ENCODE measurements around the gene STXBP1.
A peak's percentile ranks its signal among the peaks of the same experiment; 100 is the strongest.

The STXBP1 gene

DNA sequence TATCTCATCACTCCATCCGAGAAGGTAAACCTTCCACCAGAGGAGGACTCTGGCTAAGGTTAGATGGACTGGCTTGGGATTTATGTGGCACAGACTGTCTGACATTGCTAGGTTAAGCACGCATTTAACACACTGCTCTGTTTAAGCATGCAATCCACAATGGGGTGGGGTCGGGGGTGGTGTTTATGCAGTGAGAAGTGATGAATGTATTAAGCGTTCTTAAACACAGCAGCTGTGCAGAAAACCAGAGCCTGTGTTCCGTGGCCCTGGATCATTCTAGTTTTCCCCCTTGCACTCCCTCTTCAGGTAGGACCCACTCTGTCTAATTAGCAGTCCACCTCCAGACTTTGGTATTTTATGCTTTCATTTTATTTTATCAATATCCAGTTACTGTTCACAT, 46.4 kb downstream of the STXBP1 start:
- no peak for DNase-seq (ENCODE audit: low spot score)

DNA sequence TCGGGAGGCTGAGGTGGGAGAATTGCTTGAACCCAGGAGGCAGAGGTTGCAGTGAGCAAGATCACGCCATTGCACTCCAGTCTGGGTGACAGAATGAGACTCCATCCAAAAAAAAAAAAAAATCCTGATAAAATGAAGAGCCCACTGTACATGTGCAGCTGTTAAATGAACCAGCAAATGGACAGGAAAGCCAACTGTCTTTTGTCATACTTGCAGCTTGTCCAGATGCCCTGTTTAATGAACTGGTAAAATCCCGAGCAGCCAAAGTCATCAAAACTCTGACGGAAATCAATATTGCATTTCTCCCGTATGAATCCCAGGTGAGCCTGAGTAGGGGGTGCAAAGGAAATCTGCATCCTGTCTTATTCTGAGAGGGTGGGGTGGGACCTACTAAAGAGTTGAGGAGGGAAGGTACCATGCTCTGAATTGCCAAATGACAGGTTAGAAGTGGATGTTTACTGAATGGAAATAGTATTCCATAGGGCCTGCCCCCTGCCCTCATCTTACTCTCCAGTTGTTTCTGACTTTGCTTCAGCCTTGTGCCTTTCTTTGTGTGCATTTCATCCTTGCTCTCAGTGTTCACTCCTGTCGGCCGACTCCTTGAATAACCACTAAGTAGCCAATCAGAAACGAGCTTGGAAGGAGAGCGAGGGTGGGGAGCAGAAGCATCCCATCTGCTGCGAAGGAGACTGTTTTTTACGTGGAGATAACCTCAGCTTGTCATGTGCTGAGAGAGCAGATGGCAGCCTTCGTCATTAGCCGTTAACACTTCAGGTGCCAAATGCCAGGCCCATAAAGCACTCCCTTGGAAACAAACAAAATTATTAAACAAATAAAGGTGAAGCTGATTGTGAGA, 49.0 kb downstream of the STXBP1 start:
- no peak for DNase-seq (ENCODE audit: low spot score)

DNA sequence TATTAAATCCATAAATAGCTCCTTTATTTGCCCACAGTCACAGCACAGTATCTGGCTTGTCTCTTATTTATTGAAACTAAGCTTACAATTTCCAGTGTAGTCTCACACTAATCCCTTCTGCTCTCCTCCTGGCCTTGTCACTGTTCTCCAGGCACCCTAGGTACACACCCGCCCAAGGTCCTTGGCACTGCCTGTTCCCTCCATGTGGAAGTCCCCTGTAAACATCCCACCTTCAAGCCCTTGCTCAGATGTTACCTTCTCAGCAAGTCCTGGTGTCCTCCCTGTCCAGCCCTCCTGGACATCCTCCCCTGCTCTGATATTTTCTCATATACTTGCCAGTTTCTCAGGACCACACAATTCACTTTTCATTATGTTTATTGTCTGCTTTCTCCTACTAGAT, 50.5 kb downstream of the STXBP1 start:
- no peak for DNase-seq (ENCODE audit: low spot score)

DNA sequence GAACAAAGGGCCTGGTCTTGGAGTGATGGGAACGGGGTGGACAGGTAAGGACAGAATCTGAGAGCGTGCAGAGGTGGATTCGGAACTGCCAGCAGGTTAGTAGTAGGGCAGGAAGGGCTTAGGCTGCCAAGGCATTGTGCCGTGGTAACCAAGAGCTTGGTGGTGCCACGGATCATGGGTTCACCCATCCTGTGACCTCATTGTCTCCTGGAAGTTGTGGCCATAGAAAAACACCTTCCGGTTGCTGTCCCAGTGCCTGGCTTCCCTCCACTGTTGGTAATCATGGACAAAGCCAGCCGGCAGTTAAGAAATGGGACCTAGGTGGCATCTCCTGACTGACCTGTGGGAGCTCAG, 52.2 kb downstream of the STXBP1 start:
- DNase-seq (ENCODE audit: low spot score) = no peak

DNA sequence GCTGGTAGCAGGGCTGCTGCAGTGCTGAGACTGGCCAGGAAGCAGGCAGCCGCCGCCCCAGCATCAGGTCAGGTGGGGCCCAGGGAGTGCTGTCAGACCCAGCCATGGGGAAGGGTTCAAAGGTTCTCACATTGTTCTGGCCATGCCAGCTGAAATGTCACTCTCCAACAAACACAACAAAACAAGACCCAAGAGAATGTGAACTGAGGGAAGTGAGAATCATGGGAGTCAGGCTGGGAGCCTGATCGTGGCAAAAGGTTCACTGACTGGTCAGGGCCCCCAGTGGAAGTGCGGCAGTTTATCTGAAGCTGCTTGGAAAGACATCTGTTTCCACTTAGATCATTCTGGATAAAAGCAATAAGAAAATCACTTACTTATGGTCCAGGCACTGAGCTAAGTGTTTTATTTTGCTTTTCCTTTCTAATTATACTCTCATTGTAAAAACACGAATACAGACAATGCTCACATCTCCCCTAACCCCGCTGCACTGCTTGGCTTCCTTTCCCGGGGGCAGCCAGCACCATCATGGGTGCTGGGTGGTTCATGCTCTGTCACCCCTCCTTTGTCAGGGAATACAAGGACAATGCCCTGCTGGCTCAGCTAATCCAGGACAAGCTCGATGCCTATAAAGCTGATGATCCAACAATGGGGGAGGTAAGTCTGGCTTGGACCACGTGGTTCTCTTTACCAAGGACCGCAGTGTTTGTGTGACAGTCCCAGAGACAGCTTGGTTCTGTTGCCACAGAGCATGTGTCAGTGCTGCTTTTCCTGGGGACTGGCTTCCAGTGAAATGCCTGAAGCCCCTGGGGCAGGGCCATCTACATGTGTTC, 52.8 kb downstream of the STXBP1 start:
- DNase-seq (ENCODE audit: low spot score) = peak; percentile 64

DNA sequence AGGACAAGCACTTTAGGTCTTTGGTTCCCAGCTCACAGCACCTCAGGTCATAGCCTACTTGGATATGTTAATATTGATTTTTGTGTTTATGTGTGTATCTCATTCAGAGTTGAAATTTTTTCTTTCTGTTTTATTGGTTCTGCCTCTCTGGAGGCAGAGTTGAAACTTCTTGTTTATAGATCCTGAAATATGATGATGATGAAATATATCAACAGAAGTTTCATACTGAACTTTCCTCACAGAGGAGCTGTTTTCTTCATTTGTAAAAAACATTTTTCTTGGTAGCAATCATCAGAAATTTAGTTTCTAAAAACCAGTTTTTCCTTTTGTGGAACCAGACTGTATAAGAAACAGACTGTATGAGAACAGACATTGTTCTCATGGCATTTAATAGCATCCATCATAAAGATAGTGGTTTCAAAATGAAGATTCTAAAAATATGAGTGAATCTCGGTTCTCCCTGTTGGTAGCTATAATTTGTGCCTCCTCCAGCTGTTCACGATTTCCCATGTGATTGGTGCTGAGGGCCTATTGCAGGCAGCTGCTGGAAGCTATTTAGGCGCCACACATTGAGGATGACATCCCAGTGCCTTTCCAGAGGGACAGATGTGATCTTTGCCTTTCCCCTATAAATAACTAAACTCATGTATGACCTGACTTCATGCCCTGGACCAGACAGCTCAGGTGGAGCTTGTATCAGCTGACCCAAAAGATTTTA, 55.2 kb downstream of the STXBP1 start:
- DNase-seq (ENCODE audit: low spot score) = no peak

DNA sequence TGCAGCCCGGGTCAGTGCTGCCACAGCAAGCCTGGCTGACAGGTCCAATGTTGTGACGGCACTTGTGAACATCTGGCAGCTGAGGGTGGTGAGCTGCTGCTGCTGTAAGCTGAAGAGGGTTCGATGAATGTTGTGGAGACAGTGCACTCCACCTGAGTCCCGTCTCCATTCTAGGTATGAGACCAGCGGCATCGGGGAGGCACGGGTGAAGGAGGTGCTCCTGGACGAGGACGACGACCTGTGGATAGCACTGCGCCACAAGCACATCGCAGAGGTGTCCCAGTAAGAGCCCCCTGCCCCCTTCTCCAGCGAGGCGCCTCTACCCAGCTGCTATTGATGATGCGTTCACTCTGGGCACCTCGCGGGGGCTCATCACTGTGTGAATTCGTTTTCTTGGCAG, 55.8 kb downstream of the STXBP1 start:
- DNase-seq (ENCODE audit: low spot score) = no peak

DNA sequence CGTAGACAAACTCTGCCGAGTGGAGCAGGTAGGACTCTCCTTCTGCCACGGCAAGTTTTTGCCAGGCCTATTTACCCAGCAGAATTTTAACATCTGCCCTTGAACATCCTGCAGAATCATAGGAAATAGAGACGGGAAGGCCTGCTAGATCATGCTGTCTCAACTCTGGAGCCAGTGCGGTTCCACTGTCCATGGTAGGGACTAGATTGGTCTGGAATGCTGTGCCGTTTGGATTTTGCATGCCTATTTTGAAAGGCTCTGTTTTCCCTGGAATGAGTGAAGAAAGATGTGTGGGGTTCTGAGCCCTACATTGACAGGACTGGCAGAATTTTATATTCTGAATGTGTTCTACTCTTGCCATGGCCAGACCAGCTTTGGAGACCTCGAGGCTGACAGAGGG, 61.2 kb downstream of the STXBP1 start:
- no peak for DNase-seq (ENCODE audit: low spot score)

DNA sequence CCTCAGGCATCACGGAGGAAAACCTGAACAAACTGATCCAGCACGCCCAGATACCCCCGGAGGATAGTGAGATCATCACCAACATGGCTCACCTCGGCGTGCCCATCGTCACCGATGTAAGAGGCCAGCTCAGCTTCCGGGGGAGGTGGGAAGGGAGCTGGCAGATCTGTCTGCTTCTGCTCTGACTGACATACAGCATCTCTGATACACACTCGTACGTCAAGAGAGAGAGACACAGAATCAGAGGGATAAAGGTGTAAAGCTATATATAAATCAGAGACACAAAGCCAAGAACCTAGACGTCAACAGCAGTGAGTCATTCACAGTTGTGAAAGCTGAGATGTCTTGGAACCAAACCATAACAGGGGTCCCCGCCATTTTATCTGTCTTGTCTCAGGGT, 64.6 kb downstream of the STXBP1 start:
- no peak for DNase-seq (ENCODE audit: low spot score)

DNA sequence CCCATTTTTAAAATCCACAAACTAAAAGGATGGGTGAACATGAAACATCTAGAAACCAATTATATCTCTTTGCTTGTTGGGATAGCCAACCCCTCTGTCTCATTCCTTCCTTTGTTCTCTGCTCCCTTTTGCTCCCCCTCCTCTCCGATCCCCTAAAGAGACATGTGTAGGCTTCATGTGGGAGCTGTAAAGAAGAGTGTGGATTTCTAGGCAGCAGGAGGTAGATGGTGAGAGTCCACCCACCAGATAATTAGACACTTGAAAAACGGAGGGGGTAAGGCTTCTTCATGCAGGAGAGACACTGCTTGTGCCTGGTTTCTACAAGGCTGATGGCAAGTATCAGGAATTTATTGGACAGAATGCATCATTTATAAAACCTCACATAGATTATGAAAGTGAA, 67.4 kb downstream of the STXBP1 start:
- DNase-seq (ENCODE audit: low spot score) = no peak

DNA sequence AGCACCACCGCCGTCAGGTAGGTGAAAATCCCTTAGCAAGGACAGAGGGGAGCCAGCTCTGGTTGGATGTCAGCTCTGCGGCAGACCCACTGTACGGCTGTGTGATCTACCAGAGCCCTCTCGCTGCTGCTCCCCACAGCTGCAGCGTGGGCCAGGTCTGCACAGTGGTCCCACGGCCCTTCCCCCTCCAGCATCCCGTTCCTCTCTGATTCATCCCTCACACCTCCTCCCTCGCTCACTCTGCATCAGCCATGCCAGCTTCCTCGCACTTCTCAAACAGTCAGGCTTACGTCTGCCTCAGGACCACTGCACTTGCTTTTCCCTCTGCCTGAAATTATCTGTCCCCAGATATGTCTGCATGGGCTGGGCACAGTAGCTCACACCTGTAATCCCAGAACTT, 68.1 kb downstream of the STXBP1 start:
- DNase-seq (ENCODE audit: low spot score) = no peak

DNA sequence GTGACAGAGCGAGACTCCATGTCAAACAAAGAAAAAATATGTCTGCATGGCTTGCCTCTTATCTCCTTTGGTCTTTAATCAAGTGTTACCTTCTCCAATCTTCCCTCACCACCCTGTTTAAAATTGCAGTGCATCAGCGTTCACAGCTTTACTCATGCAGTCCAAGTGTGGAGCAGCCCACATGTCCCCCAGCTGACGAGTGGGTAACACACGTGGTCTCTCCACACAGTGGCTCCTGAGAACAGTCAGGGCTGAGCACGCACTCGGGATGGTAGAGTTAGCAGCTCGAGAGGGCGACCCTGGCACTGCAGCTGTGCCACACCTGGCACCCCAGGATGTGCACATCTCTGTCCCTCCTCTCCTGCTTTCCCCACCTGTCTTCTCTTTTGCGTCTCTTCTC, 68.8 kb downstream of the STXBP1 start:
- DNase-seq (ENCODE audit: low spot score) = no peak

DNA sequence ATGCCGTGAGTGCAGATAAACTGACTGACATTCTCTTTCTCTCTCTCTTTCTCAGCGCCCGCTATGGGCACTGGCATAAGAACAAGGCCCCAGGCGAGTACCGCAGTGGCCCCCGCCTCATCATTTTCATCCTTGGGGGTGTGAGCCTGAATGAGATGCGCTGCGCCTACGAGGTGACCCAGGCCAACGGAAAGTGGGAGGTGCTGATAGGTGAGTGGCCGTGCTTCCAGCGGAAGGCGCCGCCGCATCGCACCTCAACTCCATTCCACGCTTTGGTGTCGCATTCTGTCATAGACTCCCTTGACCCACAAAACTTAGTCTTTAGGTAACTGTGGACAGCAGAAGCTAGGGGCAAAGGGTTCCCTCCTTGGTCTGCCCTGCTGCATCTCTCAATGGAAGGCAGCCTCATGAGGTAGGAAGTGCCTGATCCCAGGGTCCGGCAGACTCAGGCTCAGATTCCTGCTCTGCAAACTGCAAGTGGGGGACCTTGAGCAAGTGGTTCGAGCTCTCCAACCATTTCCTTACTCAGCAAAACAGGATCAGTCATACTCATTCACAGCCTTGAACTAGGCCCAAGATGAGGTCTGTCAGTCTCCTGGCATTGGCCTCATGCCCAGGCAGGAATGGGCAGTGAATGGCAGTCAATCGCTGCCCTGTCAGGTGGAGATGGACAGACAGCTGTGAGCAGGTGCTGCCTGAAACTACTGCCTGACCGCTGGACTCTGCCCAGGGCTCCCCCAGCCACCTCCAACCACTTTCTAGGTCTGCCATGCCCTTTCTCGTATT, 70.5 kb downstream of the STXBP1 start:
- DNase-seq (ENCODE audit: low spot score) = no peak

DNA sequence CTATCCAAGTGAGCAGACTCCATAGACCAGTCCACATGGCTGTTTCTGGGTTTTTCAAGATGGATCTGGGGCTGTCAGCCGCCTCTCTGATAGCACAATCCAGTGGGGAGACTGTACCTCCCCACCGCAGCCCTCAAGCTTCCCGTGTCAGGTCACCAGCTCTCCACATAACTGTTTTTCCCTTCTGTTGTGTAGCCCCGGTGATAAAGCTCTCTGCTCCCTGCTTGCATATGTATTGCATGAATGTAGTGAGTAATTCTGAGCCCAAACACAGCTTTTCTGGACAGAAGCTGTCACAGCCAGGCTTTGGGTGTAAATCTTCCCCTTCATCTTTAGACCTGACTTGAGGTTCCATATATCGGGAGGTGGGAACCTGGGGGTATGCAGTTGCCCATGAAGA, 71.6 kb downstream of the STXBP1 start:
- peak; percentile 74 for DNase-seq (ENCODE audit: low spot score)

DNA sequence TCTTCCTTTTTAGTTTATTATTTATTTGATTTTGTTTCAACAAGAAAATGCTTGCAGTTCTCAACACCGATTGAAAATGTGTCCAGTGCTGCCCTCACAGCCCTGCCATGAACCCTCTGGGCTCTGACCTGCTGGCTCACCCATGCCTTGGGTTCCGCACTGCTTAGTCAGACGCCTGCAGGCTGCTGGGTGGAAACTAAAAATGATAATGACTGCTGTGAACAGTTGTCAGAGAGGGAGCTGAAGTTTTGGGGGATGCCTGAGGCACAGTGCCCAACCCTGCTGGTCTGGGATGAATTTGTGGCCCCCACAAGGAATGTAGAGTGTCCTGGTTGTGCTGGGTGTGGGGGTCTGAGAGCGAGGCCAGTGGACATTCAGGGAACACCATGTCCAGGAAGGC, 72.5 kb downstream of the STXBP1 start:
- peak; percentile 82 for DNase-seq (ENCODE audit: low spot score)

DNA sequence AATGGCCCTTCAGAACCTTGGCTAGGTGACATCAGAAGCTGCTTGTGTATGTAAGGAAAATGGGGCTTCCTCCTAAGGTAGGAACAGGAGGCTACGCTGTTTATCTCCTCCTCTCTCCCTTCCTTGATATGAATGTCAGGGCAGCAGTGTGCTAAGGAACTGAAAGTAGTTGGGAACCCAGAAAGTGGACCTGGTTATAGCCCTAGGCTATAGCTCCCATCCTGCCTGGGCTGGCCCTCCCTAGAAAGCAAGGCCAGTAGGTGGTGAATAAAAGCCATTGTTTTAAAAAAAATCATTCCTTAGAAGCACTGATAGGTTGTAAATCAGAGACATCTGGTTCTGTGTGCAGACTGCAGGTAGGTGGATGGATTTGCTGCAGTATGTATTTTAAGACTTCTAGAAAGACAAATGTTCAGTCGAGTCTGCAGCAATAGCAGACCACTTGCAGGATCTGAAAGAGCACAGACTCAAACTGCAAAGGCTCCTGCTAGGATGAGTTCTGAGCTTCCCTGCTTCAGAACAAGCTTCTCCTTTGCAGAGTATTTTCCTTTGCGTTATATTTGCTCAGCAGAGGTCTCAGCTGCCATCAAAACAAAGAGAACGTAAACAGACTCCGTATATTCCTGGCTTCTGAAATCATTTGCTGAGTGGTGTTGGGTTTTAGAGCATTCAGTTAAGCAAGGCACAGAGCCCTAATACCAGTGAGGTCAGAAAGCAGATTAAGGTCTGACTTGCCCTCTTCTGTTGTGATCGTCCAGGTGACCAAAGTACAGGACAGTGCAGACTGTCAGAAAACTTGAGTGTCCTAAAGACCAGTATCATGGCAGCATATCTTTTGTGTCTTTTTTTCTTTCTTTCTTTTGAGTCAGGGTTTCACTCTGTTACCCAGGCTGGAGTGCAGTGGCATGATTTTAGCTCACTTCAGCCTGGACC, 74.7 kb downstream of the STXBP1 start:
- no peak for DNase-seq (ENCODE audit: low spot score)

DNA sequence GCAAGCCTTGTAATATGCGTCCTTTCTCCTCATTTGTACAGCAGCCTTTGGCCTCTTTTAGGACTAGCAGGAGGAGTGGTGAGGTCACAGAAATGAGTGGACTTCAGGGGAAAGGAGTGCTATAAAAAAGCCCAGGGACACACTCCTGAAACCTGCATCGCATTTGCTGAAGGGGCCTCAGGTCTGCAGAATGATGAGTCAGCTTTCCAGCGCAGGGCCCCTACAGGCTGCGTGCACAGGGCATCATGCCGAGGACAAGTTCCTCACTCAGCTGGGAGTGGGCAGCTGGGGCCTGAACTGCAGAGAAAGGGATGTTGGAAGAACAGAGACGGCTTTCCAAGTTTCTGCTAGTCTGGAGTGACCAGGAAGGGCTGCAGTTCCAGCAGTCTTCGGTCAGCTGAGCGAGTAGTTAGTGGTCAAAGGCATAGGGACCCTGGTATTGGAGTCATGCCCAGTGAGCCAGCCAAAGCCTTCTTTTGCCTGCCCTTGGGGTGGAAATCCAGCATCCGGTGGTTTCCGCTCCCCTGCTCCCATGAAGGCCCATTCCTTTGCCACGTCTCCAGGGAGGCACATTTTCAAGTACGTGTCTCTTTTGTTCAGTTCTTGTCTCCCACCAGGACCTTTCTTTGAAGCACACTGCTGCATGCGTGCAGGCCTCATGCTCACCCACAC, 77.4 kb downstream of the STXBP1 start:
- no peak for DNase-seq (ENCODE audit: low spot score)

DNA sequence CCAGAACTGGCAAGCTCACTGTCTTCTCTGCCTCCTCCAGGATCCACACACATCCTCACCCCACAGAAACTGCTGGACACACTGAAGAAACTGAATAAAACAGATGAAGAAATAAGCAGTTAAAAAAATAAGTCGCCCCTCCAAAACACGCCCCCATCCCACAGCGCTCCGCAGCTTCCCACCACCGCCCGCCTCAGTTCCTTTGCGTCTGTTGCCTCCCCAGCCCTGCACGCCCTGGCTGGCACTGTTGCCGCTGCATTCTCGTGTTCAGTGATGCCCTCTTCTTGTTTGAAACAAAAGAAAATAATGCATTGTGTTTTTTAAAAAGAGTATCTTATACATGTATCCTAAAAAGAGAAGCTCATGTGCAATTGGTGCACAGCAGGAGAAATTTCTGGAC, 78.7 kb downstream of the STXBP1 start:
- DNase-seq (ENCODE audit: low spot score) = no peak

DNA sequence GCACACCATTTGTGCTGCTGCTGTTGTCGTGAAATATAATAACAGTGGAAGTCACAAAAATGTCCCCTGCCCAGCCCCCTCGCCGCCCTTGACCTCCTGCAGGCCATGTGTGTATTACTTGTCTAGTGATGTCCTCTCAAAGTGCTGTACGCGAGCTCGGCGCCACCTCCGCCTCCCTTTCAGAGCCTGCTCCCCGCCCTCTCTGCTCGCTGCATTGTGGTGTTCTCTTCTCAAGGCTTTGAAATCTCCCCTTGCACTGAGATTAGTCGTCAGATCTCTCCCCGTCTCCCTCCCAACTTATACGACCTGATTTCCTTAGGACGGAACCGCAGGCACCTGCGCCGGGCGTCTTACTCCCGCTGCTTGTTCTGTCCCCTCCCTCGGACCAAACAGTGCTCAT, 80.0 kb downstream of the STXBP1 start:
- no peak for DNase-seq (ENCODE audit: low spot score)

DNA sequence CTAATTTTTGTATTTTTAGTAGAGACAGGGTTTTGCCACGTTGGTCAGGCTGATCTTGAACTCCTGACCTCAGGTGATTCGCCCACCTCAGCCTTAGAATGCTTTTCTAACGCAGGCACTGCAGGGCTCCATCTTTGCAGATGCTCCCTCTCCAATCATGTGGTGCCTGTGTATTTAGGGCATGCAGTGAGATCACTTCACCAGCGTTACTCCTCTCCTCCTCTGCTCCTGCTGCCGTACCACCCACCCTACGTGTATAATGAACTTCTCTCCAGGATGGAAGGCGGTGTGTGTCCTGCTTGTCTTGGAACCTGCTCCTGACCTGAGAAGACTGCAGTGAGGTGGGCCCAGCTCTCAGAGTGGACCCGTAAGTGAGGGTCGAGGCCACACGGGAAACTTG, 81.1 kb downstream of the STXBP1 start:
- DNase-seq (ENCODE audit: low spot score) = no peak
